Endothelial cell of umbilical vein (primary cell): ENCODE results near the gene CDK17. TPM values are rescaled to one million over a fixed set of nuclear protein-coding genes. Genes with fewer than 3 reads are reported as not detected.

Source experiments
- BruUV-seq: library from RNA; stranded (reverse); fragments of 400-500 nt; replicated peaks from 2 replicates; lab custom pipeline; 2021; lab: Mats Ljungman, UMichigan
- CTCF ChIA-PET: fragments of 300-600, 350-600 bp; sonication (Branson Sonifier 250); formaldehyde crosslinking; loops from one replicate; lab custom pipeline; 2021; ENCODE audit warnings: antibody characterized with exemption, inconsistent platforms; lab: Charles Lee
- POLR2A ChIA-PET: fragments of 300-600, 350-600 bp; sonication (Branson Sonifier 250); formaldehyde crosslinking; loops from one replicate; lab custom pipeline; 2021; ENCODE audit warnings: antibody characterized with exemption, inconsistent platforms; lab: Charles Lee
- DNase-seq: peaks from one replicate; pipeline ENCODE4 v3.0.0-alpha.2; 2011; ENCODE audit warnings: low read depth, low spot score
- FAIRE-seq: peaks from 2 replicates; lab custom pipeline; 2011; peaks lifted over from hg19 to GRCh38; lab: Jason Lieb, UNC
- H2AFZ ChIP-seq: 2 replicates; pipeline ENCODE4 v1.6.0; 2012; ENCODE audit warnings: low read depth, low read length, control low read depth, inconsistent platforms
- H3K27ac ChIP-seq: 2 replicates; pipeline ENCODE4 v1.5.1; 2011; ENCODE audit warnings: low read depth, mild to moderate bottlenecking, control low read depth, low read length, moderate library complexity; ENCODE audit not compliant: insufficient read depth
- H3K27me3 ChIP-seq, 2 experiments: 2 replicates each; pipeline versions ENCODE4 v1.6.0 to v1.6.1; 2011; ENCODE audit warnings: low read length in 2 of 2, mixed read lengths in 1 of 2; ENCODE audit not compliant: control insufficient read depth in 2 of 2, insufficient read depth in 2 of 2
- H3K36me3 ChIP-seq, 2 experiments: 2 replicates in 1 of 2; 3 replicates in 1 of 2; pipeline ENCODE4 v1.5.1; 2011; ENCODE audit warnings: low read length in 2 of 2, mild to moderate bottlenecking in 1 of 2, moderate library complexity in 1 of 2; ENCODE audit not compliant: control insufficient read depth in 2 of 2, insufficient read depth in 2 of 2; ENCODE audit errors: extremely low read depth in 1 of 2
- H3K4me1 ChIP-seq: 3 replicates; pipeline ENCODE4 v1.5.1; 2011; ENCODE audit warnings: mild to moderate bottlenecking, low read length; ENCODE audit not compliant: control insufficient read depth, insufficient read depth; ENCODE audit errors: extremely low read depth
- H3K4me2 ChIP-seq: 2 replicates; pipeline ENCODE4 v1.6.1; 2011; ENCODE audit warnings: low read length, control low read depth, mixed read lengths; ENCODE audit not compliant: insufficient read depth
- H3K4me3 ChIP-seq, 3 experiments: fragments of 200-600 bp in 1 of 3; sonication (generic), shearing (Covaris generic) in 1 of 3; replicated peaks in 1 of 3; 2 replicates each; pipeline ENCODE4 v1.5.1; 2011 to 2016; ENCODE audit warnings: control low read depth in 3 of 3, low read length in 3 of 3, mild to moderate bottlenecking in 2 of 3, inconsistent platforms in 1 of 3, low read depth in 1 of 3, moderate library complexity in 1 of 3; ENCODE audit not compliant: insufficient read depth in 1 of 3
- H3K79me2 ChIP-seq: 2 replicates; pipeline ENCODE4 v1.6.0; 2012; ENCODE audit warnings: low read length, inconsistent platforms; ENCODE audit not compliant: control insufficient read depth, insufficient read depth
- H3K9ac ChIP-seq: replicated peaks from 2 replicates; pipeline ENCODE3; 2011; ENCODE audit warnings: low read length, control low read depth; ENCODE audit not compliant: insufficient read depth; ENCODE audit errors: extremely low read depth
- H3K9me1 ChIP-seq: replicated peaks from 3 replicates; pipeline ENCODE4 v1.6.0; 2011; ENCODE audit warnings: mild to moderate bottlenecking, low read length; ENCODE audit not compliant: control insufficient read depth, insufficient read depth; ENCODE audit errors: extremely low read depth
- H3K9me3 ChIP-seq: replicated peaks from 2 replicates; pipeline ENCODE4 v1.5.1; 2012; ENCODE audit warnings: low read length, inconsistent platforms; ENCODE audit not compliant: control insufficient read depth, insufficient read depth
- H4K20me1 ChIP-seq: replicated peaks from 2 replicates; pipeline ENCODE3; 2011; ENCODE audit warnings: mild to moderate bottlenecking, low read length; ENCODE audit not compliant: control insufficient read depth, insufficient read depth; ENCODE audit errors: extremely low read depth
- EZH2 ChIP-seq: IDR thresholded peaks from 2 replicates; pipeline ENCODE4 v1.6.1; 2012; ENCODE audit warnings: borderline replicate concordance, low read depth, mild to moderate bottlenecking, moderate library complexity, low read length, inconsistent platforms; ENCODE audit not compliant: severe bottlenecking
- FOS ChIP-seq: IDR thresholded peaks from 2 replicates; pipeline ENCODE4 v1.6.1; 2011; ENCODE audit warnings: mild to moderate bottlenecking, low read length, moderate library complexity, borderline replicate concordance; ENCODE audit not compliant: insufficient read depth
- JUN ChIP-seq: IDR thresholded peaks from 2 replicates; pipeline ENCODE4 v1.6.1; 2011; ENCODE audit warnings: borderline replicate concordance, low read depth; ENCODE audit not compliant: insufficient read length, insufficient read depth
- MYC ChIP-seq: IDR thresholded peaks from one replicate; pipeline ENCODE4 v1.6.1; 2011; ENCODE audit warnings: mild to moderate bottlenecking, low read depth, low read length
- POLR2A ChIP-seq: IDR thresholded peaks from 2 replicates; pipeline ENCODE4 v1.6.1; 2012; ENCODE audit warnings: low read depth, mild to moderate bottlenecking, control low read depth, low read length
- POLR2AphosphoS5 ChIP-seq: IDR thresholded peaks from 2 replicates; pipeline ENCODE4 v1.6.1; 2012; ENCODE audit warnings: low read depth, mild to moderate bottlenecking, control low read depth, low read length, moderate library complexity; ENCODE audit not compliant: insufficient read depth
- dilution Hi-C: fragments of 300-500 bp; cut with MboI; formaldehyde crosslinking; loops from one replicate; pipeline ENCODE4 v1.15.0; 2019; ENCODE audit warnings: low sequenced_read_pairs; ENCODE audit not compliant: extremely low pct_ligation_motif_present
- intact Hi-C: fragments of 100-400 bp; cut with micrococcal nuclease; formaldehyde crosslinking; loops from one replicate; pipeline ENCODE4 v1.10.0; 2022
- polyA plus RNA-seq, 4 experiments: library from polyadenylated mRNA; depleted of rRNA in 3 of 4; stranded (reverse) in 3 of 4; unstranded in 1 of 4; fragments of >200 nt; gene quantifications; 2 replicates each; pipeline versions ENCODE4 v1.2.1 to v1.2.3, GENCODE V29; 2011 to 2012; ENCODE audit warnings: missing spikeins in 1 of 4
- total RNA-seq: library from RNA; stranded (reverse); gene quantifications from 2 replicates; pipeline ENCODE4 v1.2.3, GENCODE V29; 2021

Gene CDK17
- total and polyA plus RNA-seq, 2 donors (not counting 3 experiments of a cell fraction or from before 2014, with no cell fraction given), result 61.1 to 176 TPM

DNA sequence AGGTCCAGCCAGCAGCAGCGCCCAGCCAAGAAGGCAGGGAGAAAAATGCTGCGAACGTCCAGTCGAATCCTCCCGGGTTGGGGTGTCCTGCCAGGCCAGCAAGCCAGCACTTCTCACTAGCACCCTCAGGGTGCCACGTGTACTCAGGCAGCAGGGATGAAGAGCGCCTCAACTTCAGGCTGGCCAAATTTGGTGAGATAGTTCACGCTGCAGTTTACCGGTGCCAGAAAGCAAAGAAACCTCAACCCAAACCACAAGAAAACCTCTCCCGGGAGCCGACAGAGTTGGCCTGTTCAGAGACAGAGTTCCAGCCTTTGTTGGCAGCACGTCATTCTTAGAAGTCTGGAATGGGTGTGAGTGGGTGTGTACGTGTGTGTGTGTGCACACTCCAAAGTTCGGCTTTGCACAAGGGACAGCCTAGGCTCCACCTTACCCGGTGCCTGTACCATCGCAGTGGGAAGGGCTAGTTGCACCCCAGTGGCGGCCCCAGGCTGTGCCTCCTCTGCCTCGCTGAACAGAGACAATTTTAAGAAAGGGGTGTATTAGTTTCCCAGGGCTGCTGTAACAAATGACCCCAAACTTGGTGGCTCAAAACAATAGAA lies 163.9 kb downstream of the CDK17 start:
- peaks cover 98% of the 10 kb centered on the region for H3K79me2 ChIP-seq
- intact Hi-C loops (loop anchor here (2.0 kb wide), 2 partner anchors 18 to 174 kb away; no protein-coding TSS in a partner anchor), dilution Hi-C loops (no loop called here)
- H3K9me1 ChIP-seq, result no peaks in the 10 kb centered on the region
- H4K20me1 ChIP-seq, result peaks cover 21% of the 10 kb centered on the region
- H3K36me3 ChIP-seq, result peaks cover 20 to 48% of the 10 kb centered on the region in 2 experiments
- no peak overlapping the region for H3K4me3 ChIP-seq
- ChIA-PET POLR2A (no interaction called here), CTCF (interaction anchor here (1.3 to 1.8 kb wide), 2 partner anchors 19 to 21 kb away, joined by 7 to 8 read pairs; no protein-coding TSS in a partner anchor)
- DNase-seq (no peak), FAIRE-seq (no peak)
- no peak overlapping the region for H2AFZ ChIP-seq
- BruUV-seq, result no TSS peak
- no peak overlapping the region for H3K4me2 ChIP-seq
- TF ChIP-seq MYC (no peak), POLR2A (no peak), EZH2 (no peak), POLR2AphosphoS5 (peak; percentile 25)
- H3K27ac ChIP-seq, result peak overlapping the region; percentile 86
- H3K9ac ChIP-seq, result peak overlapping the region; percentile 33
- H3K4me1 ChIP-seq, result peaks cover 82% of the 10 kb centered on the region
- H3K9me3 ChIP-seq, result no peaks in the 10 kb centered on the region
- no peaks in the 10 kb centered on the region for H3K27me3 ChIP-seq

DNA sequence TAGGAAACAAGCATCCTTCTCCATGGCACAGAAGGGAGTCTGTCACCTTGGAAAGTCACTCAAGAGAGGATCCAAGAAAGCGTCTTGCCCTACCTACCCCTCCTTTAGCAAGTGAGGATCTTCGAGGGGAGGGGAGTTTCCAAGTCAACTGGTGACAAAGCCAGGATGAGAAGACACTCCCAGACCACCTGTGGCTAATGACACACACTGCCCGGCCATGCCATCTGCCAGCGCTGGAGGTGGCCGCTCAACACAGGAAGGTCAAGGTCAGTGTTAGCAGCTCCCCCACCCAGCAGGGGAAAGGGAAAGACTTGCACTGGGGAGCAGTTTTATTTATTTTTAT lies 164.8 kb downstream of the CDK17 start:
- Histone ChIP-seq H2AFZ (no peak overlapping the region), H3K9ac (no peak overlapping the region), H3K4me3 (no peak overlapping the region), H3K36me3 (peaks cover 18 to 48% of the 10 kb centered on the region in 2 experiments), H3K9me3 (no peaks in the 10 kb centered on the region), H3K4me2 (no peak overlapping the region), H3K4me1 (peaks cover 74% of the 10 kb centered on the region), H4K20me1 (peaks cover 18% of the 10 kb centered on the region), H3K27me3 (no peaks in the 10 kb centered on the region), H3K27ac (peak overlapping the region; percentile 4), H3K9me1 (no peaks in the 10 kb centered on the region), H3K79me2 (peaks cover 98% of the 10 kb centered on the region)
- dilution Hi-C loops (no loop called here), intact Hi-C loops (no loop called here)
- TF ChIP-seq JUN (no peak), FOS (no peak), MYC (no peak), POLR2AphosphoS5 (no peak)
- DNase-seq (no peak), FAIRE-seq (no peak)
- ChIA-PET CTCF (no interaction called here), POLR2A (no interaction called here)
- BruUV-seq, result no TSS peak
